ENCODE results near the gene UBB. TPM values are rescaled to one million over a fixed set of nuclear protein-coding genes. Genes with fewer than 3 reads are reported as not detected.

Gene UBB
- total RNA-seq, 4 donors from 2014 or later = 606 to 678 (median 615) TPM

- H3K4me3 ChIP-seq (ENCODE audit: low read depth, poor library complexity, severe bottlenecking) = no peak overlapping the region
- TF ChIP-seq POLR2A (IDR thresholded peaks at IDR 0.05) = no peak
- no peak for TF ChIP-seq CTCF (IDR thresholded peaks at IDR 0.05)
- DNase-seq (ENCODE audit: low spot score in 2 of 2) = no peak
- intact Hi-C loops (cut with DNase I; ENCODE audit: low total_unique reads) = loop anchor here (10.0 kb wide), 1 partner anchor 173 kb away; no protein-coding TSS in a partner anchor
- WGBS, 2 donors = 1 to 2% methylated on average over 25 of the region's 25 CpGs
Observed at GRCh38 chr17:16352303-16352666, 28.6 kb upstream of the UBB start.

DNA sequence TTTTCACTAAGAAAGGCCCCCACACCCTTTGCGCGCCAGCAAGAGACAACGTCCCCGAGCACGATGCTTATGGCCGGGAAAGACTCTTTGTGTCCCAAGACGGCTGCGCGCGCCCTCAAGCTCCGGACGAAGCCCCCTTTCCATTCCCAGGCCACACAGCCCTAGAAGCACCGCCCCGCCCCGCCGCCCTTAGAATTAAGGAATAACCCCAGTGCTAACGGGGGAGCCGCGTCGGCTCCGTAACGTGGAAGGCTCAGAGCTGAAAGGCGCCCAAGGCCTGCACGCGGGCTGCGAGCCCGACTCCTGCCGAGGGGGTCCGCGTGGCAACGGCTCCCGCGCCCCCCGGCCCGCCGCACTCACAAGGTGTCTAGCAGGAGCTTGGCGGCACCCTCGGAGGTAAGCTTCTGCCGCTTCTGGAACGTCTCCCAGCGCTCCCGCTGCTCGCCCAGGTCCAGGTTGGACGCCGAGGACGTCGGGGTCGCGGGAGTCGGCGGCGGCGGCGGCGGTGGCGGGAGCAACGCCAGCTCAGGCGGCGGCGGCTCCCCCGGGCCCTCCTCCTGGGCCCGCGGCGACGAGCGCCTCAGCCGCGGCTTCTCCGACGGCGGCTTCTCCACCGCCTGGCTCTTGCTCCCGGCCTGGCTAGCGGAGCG is 28.1 kb upstream of the UBB start:
- intact Hi-C loops (cut with DNase I; ENCODE audit: low total_unique reads) = loop anchor here (10.0 kb wide), 1 partner anchor 172 kb away; no protein-coding TSS in a partner anchor
- WGBS, 2 donors = 0 to 1% methylated on average over 45 to 71 of the region's 75 CpGs
- H3K4me3 ChIP-seq (ENCODE audit: low read depth, poor library complexity, severe bottlenecking) = peak overlapping the region; percentile 53
- DNase-seq (ENCODE audit: low spot score in 2 of 2) = peak in 1 of 2 donors; percentile 87
- TF ChIP-seq POLR2A (IDR thresholded peaks at IDR 0.05) (no peak), CTCF (IDR thresholded peaks at IDR 0.05) (no peak)

DNA sequence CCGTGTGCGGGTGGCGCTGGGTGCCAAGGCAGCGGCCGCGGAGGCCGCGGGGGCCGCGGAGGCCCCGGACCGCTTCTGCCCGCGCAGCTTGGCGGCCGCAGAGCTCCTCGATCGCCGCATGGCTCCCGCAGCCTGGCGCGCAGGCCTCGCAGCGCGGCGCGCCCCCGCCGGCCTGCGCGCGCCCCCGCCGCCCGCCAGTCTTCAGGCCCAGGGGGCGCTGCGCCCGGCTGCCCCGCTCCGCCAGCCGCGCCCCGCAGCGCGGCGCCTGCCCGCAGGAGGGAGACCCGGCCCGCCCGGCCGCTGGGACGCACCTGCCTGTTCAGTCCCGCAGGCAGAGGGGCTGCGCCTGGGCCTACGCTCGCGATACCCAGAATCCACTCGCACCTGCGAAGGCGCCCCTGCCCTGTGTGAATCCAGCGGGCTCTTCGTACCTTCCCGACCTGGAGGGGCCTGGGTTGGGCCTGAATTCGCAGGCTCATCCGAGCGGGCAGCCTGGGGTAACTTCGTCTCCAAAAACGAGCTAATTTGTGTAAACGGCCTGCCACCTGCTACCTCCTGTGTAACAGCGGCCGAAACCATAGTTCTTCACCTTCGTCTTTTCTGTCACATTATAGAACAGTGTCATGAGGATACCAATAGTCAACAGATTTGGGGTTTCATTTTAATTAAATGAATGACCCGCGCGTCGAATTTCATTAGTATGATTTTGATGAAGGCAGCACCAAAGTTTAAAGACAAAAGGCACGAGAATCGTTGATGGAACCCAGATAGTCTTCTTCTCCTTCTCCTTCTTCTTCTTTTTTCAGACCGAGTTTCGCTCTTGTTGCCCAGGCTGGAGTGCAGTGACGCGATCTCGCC is 27.3 kb upstream of the UBB start, which contains the start of gene CENPV:
CENPV (minus strand) TSS at position 153 of the 858 bp plus-strand sequence; CDS start at position 120, 33 bp downstream.
- peak within 1 kb of the TSS; percentile 53 for H3K4me3 ChIP-seq (ENCODE audit: low read depth, poor library complexity, severe bottlenecking)
- intact Hi-C loops (cut with DNase I; ENCODE audit: low total_unique reads) = loop anchor here (10.0 kb wide), 1 partner anchor 171 kb away; no protein-coding TSS in a partner anchor
- WGBS, 2 donors = 31 to 49% methylated on average over 25 to 42 of the region's 83 CpGs
- TF ChIP-seq CTCF (IDR thresholded peaks at IDR 0.05) = no peak
- TF ChIP-seq POLR2A (IDR thresholded peaks at IDR 0.05) = no peak
- no peak for DNase-seq (ENCODE audit: low spot score in 2 of 2)

GRCh38 chr17:16354585-16354984 is 26.3 kb upstream of the UBB start:
- no peak for DNase-seq (ENCODE audit: low spot score in 2 of 2)
- WGBS, 2 donors = 85 to 95% methylated on average over 14 of the region's 14 CpGs
- H3K4me3 ChIP-seq (ENCODE audit: low read depth, poor library complexity, severe bottlenecking) = no peak overlapping the region
- intact Hi-C loops (cut with DNase I; ENCODE audit: low total_unique reads) = loop anchor here (10.0 kb wide), 1 partner anchor 170 kb away; no protein-coding TSS in a partner anchor
- TF ChIP-seq POLR2A (IDR thresholded peaks at IDR 0.05) (no peak), CTCF (IDR thresholded peaks at IDR 0.05) (no peak)

GRCh38 chr17:16358394-16358793 is 22.5 kb upstream of the UBB start:
- intact Hi-C loops (cut with DNase I; ENCODE audit: low total_unique reads) = loop anchor here (10.0 kb wide), 1 partner anchor 166 kb away; no protein-coding TSS in a partner anchor
- no peak overlapping the region for H3K4me3 ChIP-seq (ENCODE audit: low read depth, poor library complexity, severe bottlenecking)
- TF ChIP-seq CTCF (IDR thresholded peaks at IDR 0.05) (no peak), POLR2A (IDR thresholded peaks at IDR 0.05) (no peak)
- DNase-seq (ENCODE audit: low spot score in 2 of 2) = no peak
